ENCODE measurements around the gene AMDHD2.
"Not testable (repeated sequence)": the region's sequence is repeated elsewhere in the genome, so short reads cannot be mapped to it uniquely, and the experiment has no call there.

DNA sequence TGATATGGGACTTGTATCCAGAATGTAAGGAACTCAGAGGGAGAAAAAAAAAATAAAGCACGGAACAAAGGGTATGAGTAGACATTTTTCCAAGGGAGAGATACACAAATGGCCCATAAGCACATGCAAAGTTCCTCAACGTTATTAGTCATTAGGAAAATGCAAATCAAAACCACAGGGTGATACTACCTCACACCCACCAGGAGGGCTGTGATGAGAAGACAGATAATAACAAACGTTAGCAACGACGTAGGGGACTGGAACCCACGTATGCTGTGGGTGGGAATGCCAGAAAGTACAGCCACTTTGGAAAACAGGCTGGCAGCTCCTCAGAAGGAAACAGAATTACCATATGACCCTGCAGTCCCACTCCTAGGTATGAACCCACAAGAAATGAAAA lies 52.5 kb downstream of the AMDHD2 start:
- TF ChIP-seq, protein P1, sequence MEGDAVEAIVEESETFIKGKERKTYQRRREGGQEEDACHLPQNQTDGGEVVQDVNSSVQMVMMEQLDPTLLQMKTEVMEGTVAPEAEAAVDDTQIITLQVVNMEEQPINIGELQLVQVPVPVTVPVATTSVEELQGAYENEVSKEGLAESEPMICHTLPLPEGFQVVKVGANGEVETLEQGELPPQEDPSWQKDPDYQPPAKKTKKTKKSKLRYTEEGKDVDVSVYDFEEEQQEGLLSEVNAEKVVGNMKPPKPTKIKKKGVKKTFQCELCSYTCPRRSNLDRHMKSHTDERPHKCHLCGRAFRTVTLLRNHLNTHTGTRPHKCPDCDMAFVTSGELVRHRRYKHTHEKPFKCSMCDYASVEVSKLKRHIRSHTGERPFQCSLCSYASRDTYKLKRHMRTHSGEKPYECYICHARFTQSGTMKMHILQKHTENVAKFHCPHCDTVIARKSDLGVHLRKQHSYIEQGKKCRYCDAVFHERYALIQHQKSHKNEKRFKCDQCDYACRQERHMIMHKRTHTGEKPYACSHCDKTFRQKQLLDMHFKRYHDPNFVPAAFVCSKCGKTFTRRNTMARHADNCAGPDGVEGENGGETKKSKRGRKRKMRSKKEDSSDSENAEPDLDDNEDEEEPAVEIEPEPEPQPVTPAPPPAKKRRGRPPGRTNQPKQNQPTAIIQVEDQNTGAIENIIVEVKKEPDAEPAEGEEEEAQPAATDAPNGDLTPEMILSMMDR (IDR thresholded peaks at IDR 0.05; ENCODE audit: low read length), result not testable (repeated sequence)
- TF ChIP-seq EZH2 (optimal IDR thresholded peaks at IDR 0.05; ENCODE audit: low read depth, low read length); EZH2phosphoT487 (IDR thresholded peaks at IDR 0.05; ENCODE audit: low read length): not testable (repeated sequence)

All from MM.1S (cell line).